Measurements from ENCODE around the gene POU2AF2. TPM values are rescaled to one million over a fixed set of nuclear protein-coding genes. Genes with fewer than 3 reads are reported as not detected.
A peak's percentile ranks its signal among the peaks of the same experiment; 100 is the strongest.

POU2AF2 gene
- polyA plus RNA-seq, 2 of the 4 experiments (the other 2 are of a cell fraction) = not detected

DNA sequence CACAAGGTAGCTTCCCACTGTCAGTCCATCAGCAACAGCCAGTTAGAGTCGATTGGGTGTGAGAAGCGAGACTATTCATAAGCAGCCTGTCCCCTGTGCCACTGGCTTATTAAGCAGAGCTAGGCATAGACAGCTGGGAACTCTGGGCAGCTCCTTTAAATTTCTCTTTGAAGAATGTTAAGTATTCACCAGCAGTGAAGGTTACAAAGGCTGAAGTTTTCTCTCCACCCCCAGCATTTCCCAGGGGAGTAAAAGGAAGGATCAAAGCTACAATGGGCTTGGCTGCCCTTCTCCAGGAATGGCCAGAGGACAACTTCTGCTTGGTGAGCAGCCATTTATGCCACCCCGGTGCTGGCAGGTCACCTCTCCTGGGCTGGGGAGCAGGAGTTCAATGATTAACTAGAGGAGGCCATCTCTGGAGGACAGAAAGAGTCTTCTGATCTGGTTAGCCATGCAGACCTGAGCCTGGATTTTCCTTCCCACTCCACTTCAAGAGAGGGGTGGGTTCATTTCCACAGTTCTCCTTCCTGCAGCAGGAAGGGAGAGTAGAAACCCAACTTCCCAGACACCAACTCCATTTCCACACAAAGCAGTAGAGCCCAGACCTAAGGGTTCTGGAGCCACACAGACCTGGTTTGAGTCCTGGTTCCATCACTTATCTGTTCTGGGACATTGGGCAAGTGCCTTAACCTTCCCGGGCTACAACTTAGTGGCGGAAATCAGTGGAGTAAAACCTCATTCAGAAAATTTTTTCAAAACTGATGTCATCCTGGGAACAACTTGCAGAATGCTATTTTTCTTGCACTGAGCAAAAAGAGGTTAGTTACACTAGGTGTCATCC lies 75.4 kb downstream of the POU2AF2 start:
- Histone ChIP-seq H3K4me3 (no peak overlapping the region), H3K27ac (peak overlapping the region in 1 of 2 experiments; percentile 37; a peak in 1 of 6 replicates), H3K4me2 (peak overlapping the region; percentile 36), H3K9me3 (no peaks in the 10 kb centered on the region), H3K4me1 (peaks cover 19% of the 10 kb centered on the region; the same call in 2 of the 3 replicates)
- no peak for DNase-seq (ENCODE audit: low read depth in 1 of 2, low spot score in 1 of 2)
- ChIA-PET POLR2A (no interaction called here), CTCF (no interaction called here)
- ATAC-seq = peak in 1 of 2 experiments; percentile 40; a peak in 3 of 6 replicates
- no peak for FAIRE-seq
- 64% methylated on average over 5 of the region's 5 CpGs for WGBS (ENCODE audit: missing lambda C conversion rate)
- TF ChIP-seq HOXA7 (CRISPR knock-in tag; IDR thresholded peaks at IDR 0.05) = no peak
- TF ChIP-seq POLR2AphosphoS2 (conservative IDR thresholded peaks at IDR 0.05; ENCODE audit: low read length) = no peak
- TF ChIP-seq, protein P1, sequence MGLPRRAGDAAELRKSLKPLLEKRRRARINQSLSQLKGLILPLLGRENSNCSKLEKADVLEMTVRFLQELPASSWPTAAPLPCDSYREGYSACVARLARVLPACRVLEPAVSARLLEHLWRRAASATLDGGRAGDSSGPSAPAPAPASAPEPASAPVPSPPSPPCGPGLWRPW (IDR thresholded peaks at IDR 0.05) = no peak
- no peak for TF ChIP-seq RNF2 (IDR thresholded peaks at IDR 0.05; ENCODE audit: borderline replicate concordance, low read depth)
- TF ChIP-seq JUNB (IDR thresholded peaks at IDR 0.05) = no peak
- TF ChIP-seq ESRRA (IDR thresholded peaks at IDR 0.05; ENCODE audit: borderline replicate concordance, low read length) = no peak
- TF ChIP-seq JUN (IDR thresholded peaks at IDR 0.05) = no peak

GRCh38 chr11:111322534-111322933 lies 77.0 kb downstream of the POU2AF2 start:
- ATAC-seq = no peak
- Histone ChIP-seq H3K4me3 (no peak overlapping the region), H3K4me2 (no peak overlapping the region), H3K4me1 (peaks cover 19% of the 10 kb centered on the region; the same call in 2 of the 3 replicates), H3K9me3 (no peaks in the 10 kb centered on the region), H3K27ac (no peak overlapping the region)
- no peak for FAIRE-seq
- ChIA-PET POLR2A (no interaction called here), CTCF (interaction anchor here (0.5 kb wide), 1 partner anchor 243 kb away, joined by 3 read pairs; no protein-coding TSS in a partner anchor)
- WGBS (ENCODE audit: missing lambda C conversion rate) = 95% methylated on average over 2 of the region's 2 CpGs
- DNase-seq (ENCODE audit: low read depth in 1 of 2, low spot score in 1 of 2) = no peak
- TF ChIP-seq NFE2L2 (conservative IDR thresholded peaks at IDR 0.05; ENCODE audit: low read length) = no peak
- TF ChIP-seq NPAS2 (CRISPR knock-in tag; IDR thresholded peaks at IDR 0.05; ENCODE audit: borderline replicate concordance) = no peak
- no peak for TF ChIP-seq CHD2 (IDR thresholded peaks at IDR 0.05; ENCODE audit: low read length, partially characterized antibody)
- no peak for TF ChIP-seq ZNF302 (CRISPR knock-in tag; IDR thresholded peaks at IDR 0.05)
- no peak for TF ChIP-seq MYC (IDR thresholded peaks at IDR 0.05; ENCODE audit: borderline replicate concordance, low read length)
- no peak for TF ChIP-seq CHD4 (IDR thresholded peaks at IDR 0.05; ENCODE audit: borderline replicate concordance)
- TF ChIP-seq RNF2 (IDR thresholded peaks at IDR 0.05; ENCODE audit: borderline replicate concordance, low read depth) = no peak
- TF ChIP-seq EP300 (IDR thresholded peaks at IDR 0.05) = no peak
- TF ChIP-seq HEYL (CRISPR knock-in tag; IDR thresholded peaks at IDR 0.05) = no peak
- no peak for TF ChIP-seq BHLHE40 (IDR thresholded peaks at IDR 0.05; ENCODE audit: low read depth, low read length)
- no peak for TF ChIP-seq RARB (CRISPR knock-in tag; IDR thresholded peaks at IDR 0.05)

DNA sequence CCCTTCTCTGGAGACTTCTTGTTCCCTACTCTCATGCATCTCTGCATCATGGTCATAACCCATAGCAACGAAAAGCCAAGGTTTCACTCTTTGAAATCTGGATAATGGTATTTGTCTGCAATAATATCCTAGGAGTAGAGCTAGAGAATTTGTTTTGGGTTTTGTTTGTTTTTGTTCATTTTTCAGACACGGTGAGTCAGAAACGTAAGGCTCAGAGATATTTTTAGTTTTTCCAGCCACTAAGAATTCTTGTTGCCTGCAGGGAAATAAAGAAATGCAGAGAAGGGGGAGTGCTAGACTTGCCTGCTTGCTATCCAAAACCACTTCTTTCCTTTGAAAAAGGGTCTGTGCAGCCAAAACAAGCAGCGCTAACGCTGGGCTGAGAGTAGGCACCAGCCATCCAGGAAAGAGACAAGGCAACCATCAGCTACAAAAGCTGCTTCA lies 78.8 kb downstream of the POU2AF2 start:
- Histone ChIP-seq H3K9me3 (no peaks in the 10 kb centered on the region), H3K4me1 (peaks cover 19% of the 10 kb centered on the region; the same call in 2 of the 3 replicates), H3K4me3 (no peak overlapping the region), H3K27ac (peak overlapping the region in 1 of 2 experiments; percentile 16; a peak in 1 of 6 replicates), H3K4me2 (peak overlapping the region; percentile 41; the same call in 2 of the 3 replicates)
- no peak for ATAC-seq
- POLR2A ChIA-PET = no interaction called here
- 30% methylated on average over 5 of the region's 5 CpGs for WGBS (ENCODE audit: missing lambda C conversion rate)
- TF ChIP-seq MAFK (IDR thresholded peaks at IDR 0.05; ENCODE audit: partially characterized antibody) (no peak), TFCP2L1 (CRISPR knock-in tag; IDR thresholded peaks at IDR 0.05) (no peak), JUN (IDR thresholded peaks at IDR 0.05) (no peak), EP300 (IDR thresholded peaks at IDR 0.05) (no peak), POLR2A (IDR thresholded peaks at IDR 0.05; ENCODE audit: low read length) (no peak), CBX2 (IDR thresholded peaks at IDR 0.05; ENCODE audit: borderline replicate concordance, low read depth) (no peak), MYC (IDR thresholded peaks at IDR 0.05; ENCODE audit: borderline replicate concordance, low read length) (no peak)
- FAIRE-seq = no peak
- CTCF ChIA-PET = interaction anchor here (1.7 kb wide), 1 partner anchor 122 kb away, joined by 4 read pairs; no protein-coding TSS in a partner anchor
- DNase-seq (ENCODE audit: low read depth in 1 of 2, low spot score in 1 of 2) = no peak
